ENCODE data around the gene RCSD1. TPM values are rescaled to one million over a fixed set of nuclear protein-coding genes. Genes with fewer than 3 reads are reported as not detected.
"Not testable (repeated sequence)": the region's sequence is repeated elsewhere in the genome, so short reads cannot be mapped to it uniquely, and the experiment has no call there.

Gene RCSD1
- polyA plus RNA-seq, 10 donors = 24.1 to 56.9 (median 47.2) TPM

- DNase-seq = no peak
Measured at GRCh38 chr1:167714098-167714438, 84.0 kb downstream of the RCSD1 start.

DNA sequence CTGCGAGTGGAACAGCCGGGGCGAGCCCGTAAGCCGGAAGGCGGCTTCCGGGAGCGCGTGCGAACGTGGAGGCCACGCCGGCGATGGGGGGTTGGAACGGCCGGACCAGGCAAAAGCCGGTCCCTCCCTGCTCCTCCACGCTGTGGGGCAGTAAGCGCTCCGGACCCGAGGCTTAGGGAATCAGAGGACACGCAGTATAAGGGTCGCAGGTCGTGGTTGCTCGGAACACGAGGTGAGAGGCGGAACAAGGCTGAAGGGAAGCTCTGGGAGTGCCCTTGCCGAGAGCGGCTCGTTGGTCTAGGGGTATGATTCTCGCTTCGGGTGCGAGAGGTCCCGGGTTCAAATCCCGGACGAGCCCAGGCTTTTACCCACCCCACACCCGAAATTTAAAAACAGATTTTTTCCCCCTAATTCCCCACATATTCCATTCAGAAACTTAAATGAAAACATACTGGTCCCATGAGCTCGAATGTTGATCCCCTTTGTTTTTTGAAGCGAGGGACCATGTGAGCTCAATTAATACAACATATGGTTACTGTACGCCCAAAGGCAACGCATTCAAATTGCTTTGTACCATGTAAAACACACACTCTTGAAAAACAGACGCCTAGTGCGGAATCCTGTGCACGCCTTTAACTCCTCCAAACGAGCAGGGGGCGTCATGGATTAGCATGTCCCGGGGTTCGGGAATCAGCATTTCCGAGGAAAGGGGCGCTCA lies 84.6 kb downstream of the RCSD1 start:
- DNase-seq = peak; percentile 84 to 97 (median 93)

GRCh38 chr1:167715157-167715999 lies 85.3 kb downstream of the RCSD1 start:
- DNase-seq = peak; percentile 91 to 96 (median 93)

DNA sequence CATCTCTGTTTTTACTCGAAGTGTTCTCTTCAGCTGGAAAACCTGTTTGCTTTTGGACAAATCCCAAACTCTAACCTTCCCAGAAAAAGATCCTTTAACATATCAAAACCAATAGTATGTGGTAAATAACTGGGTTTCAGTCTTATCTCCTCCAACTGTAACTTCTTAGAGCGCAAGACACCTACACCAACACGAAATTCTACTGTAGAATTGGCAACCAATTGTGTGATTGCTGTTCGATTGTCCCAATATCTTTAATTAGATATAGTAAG lies 85.9 kb downstream of the RCSD1 start:
- DNase-seq = peak in 1 of 3 donors; percentile 35

DNA sequence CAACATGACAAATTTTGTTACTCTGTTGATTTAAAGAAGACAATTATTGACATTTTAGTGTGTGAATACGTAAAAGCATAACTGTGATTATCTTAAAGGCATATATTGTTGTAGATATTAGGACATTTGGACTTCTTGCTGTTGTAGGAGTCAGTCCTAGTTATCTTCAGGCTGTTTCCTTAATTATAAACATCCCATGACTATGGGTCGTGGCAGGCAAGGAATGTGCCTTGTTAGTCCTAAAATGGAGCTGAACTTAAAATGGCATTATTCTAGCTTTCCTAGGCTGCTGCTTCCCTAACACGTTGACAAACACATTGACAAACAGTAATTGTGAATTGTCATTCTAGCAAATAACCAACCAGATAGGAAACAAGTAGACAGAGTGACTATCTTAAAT lies 87.3 kb downstream of the RCSD1 start:
- no peak for DNase-seq

GRCh38 chr1:167718914-167719691 lies 89.1 kb downstream of the RCSD1 start:
- DNase-seq = no peak

DNA sequence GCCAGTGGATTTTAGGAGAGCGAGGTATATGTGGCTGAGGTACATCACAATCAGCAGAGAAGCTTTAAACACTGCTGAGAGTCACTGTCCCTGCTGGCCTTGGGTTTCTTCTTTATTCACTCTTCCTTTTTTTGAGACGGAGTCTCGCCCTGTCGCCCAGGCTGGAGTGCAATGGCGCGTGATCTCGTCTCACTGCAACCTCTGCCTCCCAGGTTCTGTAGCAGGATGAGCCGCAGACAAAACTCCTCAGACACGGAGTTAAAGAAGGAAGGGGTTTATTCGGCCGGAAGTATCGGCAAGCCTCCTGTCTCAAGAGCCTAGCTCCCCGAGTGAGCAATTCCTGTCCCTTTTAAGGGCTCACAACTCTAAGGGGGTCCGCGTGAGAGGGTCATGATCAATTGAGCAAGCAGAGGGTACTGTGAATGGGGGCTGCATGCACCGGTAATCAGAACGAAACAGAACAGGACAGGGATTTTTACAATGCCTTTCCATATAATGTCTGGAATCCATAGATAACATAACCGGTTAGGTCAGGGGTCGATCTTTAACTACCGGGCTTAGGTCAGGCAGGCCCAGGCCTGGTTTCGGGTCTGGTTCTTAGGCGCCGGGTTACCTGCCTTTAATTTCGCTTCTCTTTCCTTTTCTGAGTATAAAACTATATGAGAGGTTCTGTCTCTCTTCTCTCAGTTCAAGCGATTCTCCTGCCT lies 89.8 kb downstream of the RCSD1 start:
- DNase-seq = not testable (repeated sequence)

DNA sequence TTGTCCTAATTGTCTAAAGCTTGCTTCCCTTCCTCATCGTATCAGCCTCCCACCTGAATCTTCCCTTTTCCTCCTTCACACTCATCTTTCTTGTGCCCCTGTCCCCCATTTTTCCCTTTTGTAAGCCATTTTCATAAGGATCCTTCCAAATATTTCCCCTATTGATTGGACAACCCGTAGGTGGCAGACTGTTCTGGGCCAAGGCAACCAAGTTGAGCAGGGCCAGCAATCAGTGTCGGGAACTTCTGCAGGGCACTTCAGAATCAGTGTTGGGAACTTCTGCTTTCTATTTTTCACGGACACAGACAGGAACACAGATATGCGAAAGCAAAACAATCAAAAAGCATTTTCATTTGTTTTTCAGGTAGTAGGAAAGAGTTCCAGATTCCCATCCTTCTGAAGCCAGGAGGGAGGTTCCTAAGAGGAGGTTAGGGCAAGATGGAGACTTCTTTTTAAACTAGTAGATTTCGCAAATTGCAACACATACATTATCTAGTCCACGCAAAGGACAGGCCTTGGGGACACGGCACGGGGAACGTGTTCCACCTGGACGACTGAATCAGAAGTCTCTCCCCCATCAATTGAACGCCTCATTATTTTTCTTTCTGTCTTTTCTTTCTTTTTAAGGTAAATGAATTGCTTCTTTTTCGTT lies 91.1 kb downstream of the RCSD1 start:
- DNase-seq = peak; percentile 39 to 81 (median 51)

DNA sequence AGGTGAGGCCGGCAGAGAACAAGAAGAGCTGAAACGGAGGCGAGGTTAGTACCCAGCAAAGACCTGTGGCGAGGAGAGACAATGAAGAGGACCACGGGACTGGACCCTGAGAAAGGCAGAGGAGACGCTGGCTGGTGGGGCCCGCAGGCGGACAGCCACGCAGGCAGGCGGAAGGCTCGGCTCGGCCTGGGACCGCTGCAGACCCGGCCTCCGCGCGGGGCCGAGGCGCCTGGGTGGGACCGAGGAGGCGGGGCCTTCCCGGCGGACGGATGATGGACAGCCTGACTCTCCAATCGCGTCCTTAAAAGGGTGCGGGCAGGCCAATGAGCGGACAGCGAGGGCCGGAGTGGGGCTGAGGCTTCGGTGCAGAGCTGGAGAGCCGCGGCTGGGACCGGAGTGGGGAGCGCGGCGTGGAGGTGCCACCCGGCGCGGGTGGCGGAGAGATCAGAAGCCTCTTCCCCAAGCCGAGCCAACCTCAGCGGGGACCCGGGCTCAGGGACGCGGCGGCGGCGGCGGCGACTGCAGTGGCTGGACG lies 91.7 kb downstream of the RCSD1 start, which contains the start of gene MPZL1:
Gene MPZL1, plus strand, starts transcription at position 366 of the 535 bp plus-strand sequence. CDS start 170 bp downstream, outside the sequence.
- peak; percentile 96 to 99 (median 97) for DNase-seq

GRCh38 chr1:167722152-167722869 lies 92.3 kb downstream of the RCSD1 start:
- DNase-seq = peak in 1 of 3 donors; percentile 43

DNA sequence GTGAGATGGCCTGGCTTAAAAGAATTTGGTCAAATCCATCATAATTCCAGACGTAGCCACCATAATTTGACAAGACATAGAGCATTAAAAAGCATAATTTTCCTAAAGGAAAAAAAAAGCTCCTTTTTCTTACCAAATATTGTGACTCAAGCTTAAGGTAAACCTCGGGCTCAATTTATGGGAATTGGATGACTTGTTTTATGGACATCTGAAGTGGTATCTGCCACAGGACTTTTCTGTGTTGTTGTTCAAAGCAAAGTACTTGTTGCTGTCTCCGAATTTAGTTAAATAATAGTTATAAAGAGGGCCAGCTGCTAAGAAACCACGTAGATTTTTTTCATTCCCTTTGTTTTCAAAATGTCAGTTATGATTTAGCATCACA lies 92.8 kb downstream of the RCSD1 start:
- DNase-seq = no peak

GRCh38 chr1:167723707-167724323 lies 93.8 kb downstream of the RCSD1 start:
- no peak for DNase-seq

DNA sequence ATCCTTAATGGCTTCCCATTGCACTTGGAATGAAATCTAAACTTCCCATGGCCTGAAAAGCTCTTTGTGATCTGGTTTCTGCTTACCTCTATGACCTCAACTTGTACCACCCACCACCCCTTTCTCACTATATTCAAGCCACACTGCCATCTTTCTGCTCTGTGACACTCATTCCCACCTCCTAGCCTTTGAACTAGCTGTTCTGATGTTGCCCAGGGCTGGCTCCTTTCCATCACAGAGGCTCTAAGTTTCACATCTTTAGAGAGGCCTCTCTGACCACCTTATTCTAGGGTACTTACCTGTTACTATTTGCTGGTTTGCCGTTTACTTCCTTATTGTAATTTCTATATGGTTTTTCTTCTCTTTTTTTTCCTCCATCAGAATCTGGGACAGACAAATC lies 96.0 kb downstream of the RCSD1 start:
- DNase-seq = no peak

GRCh38 chr1:167728818-167729410 lies 98.9 kb downstream of the RCSD1 start:
- no peak for DNase-seq

- no peak for DNase-seq
Measured at GRCh38 chr1:167734227-167734626, 104.2 kb downstream of the RCSD1 start.

- DNase-seq = no peak
Measured at GRCh38 chr1:167734841-167735240, 104.8 kb downstream of the RCSD1 start.

DNA sequence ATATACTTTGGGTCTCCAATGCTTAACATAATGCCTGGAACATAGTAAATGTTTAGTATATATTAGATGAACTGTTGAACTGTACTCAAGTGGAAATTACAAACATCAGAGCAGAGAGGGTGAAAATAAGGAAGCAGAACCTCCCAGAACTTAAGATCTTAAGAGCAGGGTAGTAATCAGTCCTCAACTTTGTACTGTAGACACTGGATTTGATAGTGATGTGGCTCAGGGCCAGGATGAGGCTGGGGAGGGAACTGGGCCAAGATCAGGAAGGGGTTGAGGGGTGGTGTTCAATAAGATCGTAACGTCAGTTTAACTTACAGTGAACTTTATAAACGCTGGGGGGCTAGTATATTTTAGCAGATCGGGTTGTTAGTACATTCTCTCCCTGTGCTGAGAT lies 107.1 kb downstream of the RCSD1 start:
- no peak for DNase-seq

DNA sequence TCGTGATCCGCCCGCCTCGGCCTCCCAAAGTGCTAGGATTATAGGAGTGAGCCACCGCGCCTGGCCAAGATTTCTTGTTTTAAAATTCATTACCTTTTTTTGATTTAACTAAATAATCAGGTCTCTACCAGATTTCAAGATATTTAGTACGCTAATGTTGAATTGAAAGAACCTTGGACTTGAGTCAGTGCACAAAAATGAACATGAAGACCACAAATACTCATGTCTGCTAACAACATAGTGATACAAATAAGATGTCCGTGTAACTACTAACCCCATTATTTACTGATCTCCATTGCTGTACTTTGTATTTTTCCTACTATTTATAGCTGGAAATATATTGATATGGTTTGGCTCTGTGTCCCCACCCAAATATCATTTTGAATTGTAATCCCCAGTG lies 108.1 kb downstream of the RCSD1 start:
- DNase-seq = no peak

DNA sequence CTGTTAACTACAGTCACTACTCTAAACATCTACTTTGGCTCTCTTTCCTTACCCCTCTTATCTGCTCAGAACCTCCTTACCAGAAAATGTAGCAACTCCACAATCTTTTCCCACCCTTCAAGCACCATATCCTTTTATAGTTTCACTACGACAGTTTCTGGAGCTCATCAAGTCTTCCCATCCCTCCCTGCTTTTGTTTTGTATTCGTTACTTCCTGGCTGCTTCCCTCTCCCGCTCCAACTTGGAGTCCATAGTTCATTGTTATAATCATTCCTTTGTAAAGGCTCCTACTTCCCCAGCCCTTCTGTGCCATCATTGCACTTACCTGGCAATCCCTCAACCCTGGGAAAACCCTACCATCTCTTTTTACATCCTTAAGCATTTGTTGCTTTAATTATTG lies 109.7 kb downstream of the RCSD1 start:
- DNase-seq = no peak
